GM23338 (cell line): ENCODE results near the gene AJUBA.

Experiments used
- CREB1 ChIP-seq: fragments of 250-450 bp; sonication (Bioruptor Pico); IDR thresholded peaks from 2 replicates; pipeline ENCODE4 v1.5.0; 2020; ENCODE audit warnings: low read depth, mild to moderate bottlenecking, moderate library complexity
- CTCF ChIP-seq, 2 experiments: fragments of 200-600 bp in 1 of 2; sonication (generic) in 1 of 2; conservative IDR thresholded peaks; 2 replicates each; pipeline versions ENCODE4 v1.5.1 to v1.6.1; 2016 to 2017; ENCODE audit warnings: antibody characterized with exemption in 2 of 2, low read depth in 2 of 2, mild to moderate bottlenecking in 2 of 2, moderate library complexity in 1 of 2
- EZH2 ChIP-seq: fragments of 200-600 bp; sonication (generic); IDR thresholded peaks from one replicate; pipeline ENCODE4 v1.8.0; 2017; ENCODE audit warnings: antibody characterized with exemption, mild to moderate bottlenecking, low read depth; ENCODE audit not compliant: unreplicated experiment
- EZH2phosphoT487 ChIP-seq: fragments of 200-600 bp; sonication (generic); IDR thresholded peaks from one replicate; pipeline ENCODE4 v1.8.1; 2018; ENCODE audit warnings: antibody characterized with exemption; ENCODE audit not compliant: unreplicated experiment
- POLR2AphosphoS5 ChIP-seq: IDR thresholded peaks from 2 replicates; pipeline ENCODE4 v1.6.1; 2016; ENCODE audit warnings: antibody characterized with exemption, low read depth
- REST ChIP-seq: IDR thresholded peaks from one replicate; pipeline ENCODE4 v1.6.1; 2018; ENCODE audit warnings: antibody characterized with exemption; ENCODE audit not compliant: unreplicated experiment
- STAT1 ChIP-seq: IDR thresholded peaks from one replicate; pipeline ENCODE4 v1.6.1; 2016; ENCODE audit warnings: antibody characterized with exemption; ENCODE audit not compliant: unreplicated experiment
- ZNF331 ChIP-seq: fragments of 250-450 bp; sonication (Bioruptor Pico); IDR thresholded peaks from 2 replicates; pipeline ENCODE4 v1.5.0; 2020; ENCODE audit warnings: low read depth, mild to moderate bottlenecking, moderate library complexity

- TF ChIP-seq CTCF (conservative IDR thresholded peaks at IDR 0.05; ENCODE audit: low read depth in 2 of 2): no peak
- TF ChIP-seq REST: no peak
- no peak for TF ChIP-seq EZH2
- no peak for TF ChIP-seq POLR2AphosphoS5
- no peak for TF ChIP-seq EZH2phosphoT487
- no peak for TF ChIP-seq STAT1
- no peak for TF ChIP-seq CREB1 (CRISPR knock-in tag)
- TF ChIP-seq ZNF331 (CRISPR knock-in tag): no peak
Measured at GRCh38 chr14:22991852-22992251, 9.5 kb upstream of the AJUBA start.
